Peyer's patch (tissue), 4 donors: ENCODE data around the gene SERPINA10. TPM values are rescaled to one million over a fixed set of nuclear protein-coding genes. Genes with fewer than 3 reads are reported as not detected.

Experiments
- DNase-seq, 3 donors: peaks; one replicate each; pipeline ENCODE4 v3.0.0-alpha.2; 2017 to 2019
- H3K27ac ChIP-seq, 4 donors: fragments of 200-600 bp; sonication (generic); one replicate each; pipeline ENCODE4 v1.5.1; 2016 to 2019
- H3K27me3 ChIP-seq, 2 donors: fragments of 200-600 bp; sonication (generic); one replicate each; pipeline ENCODE4 v1.5.1; 2019
- H3K36me3 ChIP-seq, 3 donors: fragments of 200-600 bp; sonication (generic); one replicate each; pipeline ENCODE4 v1.5.1; 2016 to 2019
- H3K4me1 ChIP-seq, 4 donors: fragments of 200-600 bp; sonication (generic); one replicate each; pipeline ENCODE4 v1.5.1; 2016 to 2019
- H3K4me3 ChIP-seq, 4 donors: fragments of 200-600 bp; sonication (generic); 1 replicate in 3 of 4; 2 replicates in 1 of 4; pipeline ENCODE4 v1.5.1; 2016 to 2019; ENCODE audit warnings: mild to moderate bottlenecking in 1 of 4
- H3K9me3 ChIP-seq, 4 donors: fragments of 200-600 bp; sonication (generic); one replicate each; pipeline ENCODE4 v1.5.1; 2016 to 2019; ENCODE audit warnings: mild to moderate bottlenecking in 1 of 4
- POLR2A ChIP-seq, 2 donors: fragments of 450-650 bp; IDR thresholded peaks; one replicate each; pipeline ENCODE4 v1.5.1; 2017; ENCODE audit warnings: antibody characterized with exemption in 2 of 2, mild to moderate bottlenecking in 2 of 2, moderate library complexity in 2 of 2
- total RNA-seq, 4 donors: library from RNA; depleted of rRNA; stranded (reverse); fragments of >200 nt; gene quantifications; one replicate each; pipeline ENCODE4 v1.1.0, GENCODE V29; 2016
- TF ChIP-seq, protein P1 (sequence below), 6 experiments: fragments of 450-650 bp in 4 of 6; fragments of 200-600 bp in 2 of 6; sonication (generic) in 1 of 6; IDR thresholded peaks; one replicate each; pipeline ENCODE4 v1.5.1; 2017 to 2019; ENCODE audit warnings: antibody characterized with exemption in 6 of 6, mild to moderate bottlenecking in 3 of 6, moderate library complexity in 1 of 6

The SERPINA10 gene
- total RNA-seq, 4 donors from 2014 or later, result not detected

- Histone ChIP-seq H3K4me3 (no peak overlapping the region), H3K27me3 (no peaks in the 10 kb centered on the region), H3K27ac (no peak overlapping the region), H3K4me1 (no peaks in the 10 kb centered on the region), H3K36me3 (no peaks in the 10 kb centered on the region), H3K9me3 (no peaks in the 10 kb centered on the region)
- TF ChIP-seq, protein P1, sequence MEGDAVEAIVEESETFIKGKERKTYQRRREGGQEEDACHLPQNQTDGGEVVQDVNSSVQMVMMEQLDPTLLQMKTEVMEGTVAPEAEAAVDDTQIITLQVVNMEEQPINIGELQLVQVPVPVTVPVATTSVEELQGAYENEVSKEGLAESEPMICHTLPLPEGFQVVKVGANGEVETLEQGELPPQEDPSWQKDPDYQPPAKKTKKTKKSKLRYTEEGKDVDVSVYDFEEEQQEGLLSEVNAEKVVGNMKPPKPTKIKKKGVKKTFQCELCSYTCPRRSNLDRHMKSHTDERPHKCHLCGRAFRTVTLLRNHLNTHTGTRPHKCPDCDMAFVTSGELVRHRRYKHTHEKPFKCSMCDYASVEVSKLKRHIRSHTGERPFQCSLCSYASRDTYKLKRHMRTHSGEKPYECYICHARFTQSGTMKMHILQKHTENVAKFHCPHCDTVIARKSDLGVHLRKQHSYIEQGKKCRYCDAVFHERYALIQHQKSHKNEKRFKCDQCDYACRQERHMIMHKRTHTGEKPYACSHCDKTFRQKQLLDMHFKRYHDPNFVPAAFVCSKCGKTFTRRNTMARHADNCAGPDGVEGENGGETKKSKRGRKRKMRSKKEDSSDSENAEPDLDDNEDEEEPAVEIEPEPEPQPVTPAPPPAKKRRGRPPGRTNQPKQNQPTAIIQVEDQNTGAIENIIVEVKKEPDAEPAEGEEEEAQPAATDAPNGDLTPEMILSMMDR (IDR thresholded peaks at IDR 0.05), result no peak
- TF ChIP-seq POLR2A (IDR thresholded peaks at IDR 0.05), result no peak
- no peak for DNase-seq
These were observed 21.1 kb upstream of the SERPINA10 start for GRCh38 chr14:94313991-94314655.

GRCh38 chr14:94312481-94313246 is 19.6 kb upstream of the SERPINA10 start:
- Histone ChIP-seq H3K4me3 (no peak overlapping the region), H3K9me3 (no peaks in the 10 kb centered on the region), H3K4me1 (no peaks in the 10 kb centered on the region), H3K27me3 (no peaks in the 10 kb centered on the region), H3K36me3 (no peaks in the 10 kb centered on the region), H3K27ac (no peak overlapping the region)
- no peak for TF ChIP-seq POLR2A (IDR thresholded peaks at IDR 0.05)
- TF ChIP-seq, protein P1 (IDR thresholded peaks at IDR 0.05), result no peak
- no peak for DNase-seq

- TF ChIP-seq, protein P1 (IDR thresholded peaks at IDR 0.05), result no peak
- TF ChIP-seq POLR2A (IDR thresholded peaks at IDR 0.05), result no peak
- H3K36me3 ChIP-seq, result no peaks in the 10 kb centered on the region
- H3K27me3 ChIP-seq, result no peaks in the 10 kb centered on the region
- H3K4me1 ChIP-seq, result no peaks in the 10 kb centered on the region
- no peak overlapping the region for H3K4me3 ChIP-seq
- no peak overlapping the region for H3K27ac ChIP-seq
- H3K9me3 ChIP-seq, result no peaks in the 10 kb centered on the region
- no peak for DNase-seq
These were observed 17.2 kb upstream of the SERPINA10 start for GRCh38 chr14:94310248-94310647.

DNA sequence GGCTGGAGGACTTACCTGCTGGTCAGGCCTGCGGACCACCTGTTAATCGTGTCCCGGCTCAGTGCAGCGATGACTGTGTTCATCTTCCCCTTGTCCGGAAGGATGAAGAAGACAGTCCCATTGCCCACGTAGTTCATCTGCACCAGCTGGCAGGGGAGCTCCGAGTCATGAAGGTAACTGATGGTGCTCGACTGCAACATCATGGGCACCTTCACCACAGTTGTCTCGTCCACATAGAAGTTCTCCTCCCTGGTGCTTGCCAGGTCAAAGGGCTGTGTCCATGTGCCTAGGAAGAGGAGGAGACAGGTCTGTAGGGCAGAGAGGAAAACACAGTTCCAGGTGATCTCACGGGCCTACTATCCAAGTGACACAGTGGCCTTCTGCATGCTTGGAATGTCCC is 16.7 kb upstream of the SERPINA10 start:
- no peaks in the 10 kb centered on the region for H3K9me3 ChIP-seq
- no peaks in the 10 kb centered on the region for H3K4me1 ChIP-seq
- no peak overlapping the region for H3K4me3 ChIP-seq
- H3K36me3 ChIP-seq, result no peaks in the 10 kb centered on the region
- H3K27me3 ChIP-seq, result no peaks in the 10 kb centered on the region
- no peak overlapping the region for H3K27ac ChIP-seq
- DNase-seq, result no peak
- TF ChIP-seq, protein P1 (IDR thresholded peaks at IDR 0.05), result no peak
- TF ChIP-seq POLR2A (IDR thresholded peaks at IDR 0.05), result no peak

- no peak for DNase-seq
- no peaks in the 10 kb centered on the region for H3K36me3 ChIP-seq
- H3K9me3 ChIP-seq, result no peaks in the 10 kb centered on the region
- no peak overlapping the region for H3K4me3 ChIP-seq
- no peaks in the 10 kb centered on the region for H3K27me3 ChIP-seq
- H3K27ac ChIP-seq, result no peak overlapping the region
- TF ChIP-seq, protein P1 (IDR thresholded peaks at IDR 0.05), result peak in 3 of 6 experiments; percentile 31 to 40 (median 37)
- TF ChIP-seq POLR2A (IDR thresholded peaks at IDR 0.05), result no peak
- H3K4me1 ChIP-seq, result no peaks in the 10 kb centered on the region
These were observed 14.4 kb upstream of the SERPINA10 start for GRCh38 chr14:94307410-94307992.
